Mesangial cell (primary cell): ENCODE results near the gene ALOX12. TPM values are rescaled to one million over a fixed set of nuclear protein-coding genes. Genes with fewer than 3 reads are reported as not detected.

ENCODE experiments used
- total RNA-seq: library from RNA; depleted of rRNA; stranded (reverse); fragments of >200 nt; gene quantifications from 2 replicates; pipeline ENCODE4 v1.2.3, GENCODE V29; 2015

The ALOX12 gene, protein sequence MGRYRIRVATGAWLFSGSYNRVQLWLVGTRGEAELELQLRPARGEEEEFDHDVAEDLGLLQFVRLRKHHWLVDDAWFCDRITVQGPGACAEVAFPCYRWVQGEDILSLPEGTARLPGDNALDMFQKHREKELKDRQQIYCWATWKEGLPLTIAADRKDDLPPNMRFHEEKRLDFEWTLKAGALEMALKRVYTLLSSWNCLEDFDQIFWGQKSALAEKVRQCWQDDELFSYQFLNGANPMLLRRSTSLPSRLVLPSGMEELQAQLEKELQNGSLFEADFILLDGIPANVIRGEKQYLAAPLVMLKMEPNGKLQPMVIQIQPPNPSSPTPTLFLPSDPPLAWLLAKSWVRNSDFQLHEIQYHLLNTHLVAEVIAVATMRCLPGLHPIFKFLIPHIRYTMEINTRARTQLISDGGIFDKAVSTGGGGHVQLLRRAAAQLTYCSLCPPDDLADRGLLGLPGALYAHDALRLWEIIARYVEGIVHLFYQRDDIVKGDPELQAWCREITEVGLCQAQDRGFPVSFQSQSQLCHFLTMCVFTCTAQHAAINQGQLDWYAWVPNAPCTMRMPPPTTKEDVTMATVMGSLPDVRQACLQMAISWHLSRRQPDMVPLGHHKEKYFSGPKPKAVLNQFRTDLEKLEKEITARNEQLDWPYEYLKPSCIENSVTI
- total RNA-seq = under 0.01 TPM in 1 of 2 replicates, not detected in the other

DNA sequence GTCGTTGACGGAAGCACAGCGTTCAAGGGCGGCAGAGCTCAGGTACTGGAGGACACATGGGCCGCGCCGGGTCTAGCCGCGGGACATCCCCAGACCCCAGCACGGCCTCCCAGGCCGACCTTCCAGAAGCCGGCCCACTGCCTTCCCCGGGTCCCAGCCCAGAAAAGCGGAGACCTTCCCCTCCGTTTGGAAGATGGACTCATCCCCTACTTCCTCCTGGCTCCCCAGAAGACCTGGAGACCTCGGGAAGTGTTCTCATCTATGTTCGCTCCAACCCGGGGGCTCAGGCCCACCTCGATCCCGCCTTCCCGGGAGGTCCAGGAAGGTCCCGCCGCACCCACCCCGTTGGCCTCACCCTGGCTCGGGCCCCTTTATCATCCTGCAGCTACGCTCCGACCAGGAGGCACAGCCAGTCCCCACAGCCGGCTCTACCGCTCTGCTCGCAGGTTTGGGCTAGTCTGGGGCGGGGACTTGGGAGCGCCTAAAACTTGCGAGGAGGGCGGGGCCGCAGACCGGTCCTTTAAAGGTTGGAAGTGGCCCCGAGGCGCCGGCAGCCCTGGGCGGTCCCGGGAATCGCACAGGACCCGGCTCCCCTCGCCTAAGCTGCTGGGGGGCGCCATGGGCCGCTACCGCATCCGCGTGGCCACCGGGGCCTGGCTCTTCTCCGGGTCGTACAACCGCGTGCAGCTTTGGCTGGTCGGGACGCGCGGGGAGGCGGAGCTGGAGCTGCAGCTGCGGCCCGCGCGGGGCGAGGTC lies at the start of gene ALOX12:
TSS of gene ALOX12 (plus strand) at position 550 of the 756 bp plus-strand sequence. CDS start at position 619, 69 bp downstream.

DNA sequence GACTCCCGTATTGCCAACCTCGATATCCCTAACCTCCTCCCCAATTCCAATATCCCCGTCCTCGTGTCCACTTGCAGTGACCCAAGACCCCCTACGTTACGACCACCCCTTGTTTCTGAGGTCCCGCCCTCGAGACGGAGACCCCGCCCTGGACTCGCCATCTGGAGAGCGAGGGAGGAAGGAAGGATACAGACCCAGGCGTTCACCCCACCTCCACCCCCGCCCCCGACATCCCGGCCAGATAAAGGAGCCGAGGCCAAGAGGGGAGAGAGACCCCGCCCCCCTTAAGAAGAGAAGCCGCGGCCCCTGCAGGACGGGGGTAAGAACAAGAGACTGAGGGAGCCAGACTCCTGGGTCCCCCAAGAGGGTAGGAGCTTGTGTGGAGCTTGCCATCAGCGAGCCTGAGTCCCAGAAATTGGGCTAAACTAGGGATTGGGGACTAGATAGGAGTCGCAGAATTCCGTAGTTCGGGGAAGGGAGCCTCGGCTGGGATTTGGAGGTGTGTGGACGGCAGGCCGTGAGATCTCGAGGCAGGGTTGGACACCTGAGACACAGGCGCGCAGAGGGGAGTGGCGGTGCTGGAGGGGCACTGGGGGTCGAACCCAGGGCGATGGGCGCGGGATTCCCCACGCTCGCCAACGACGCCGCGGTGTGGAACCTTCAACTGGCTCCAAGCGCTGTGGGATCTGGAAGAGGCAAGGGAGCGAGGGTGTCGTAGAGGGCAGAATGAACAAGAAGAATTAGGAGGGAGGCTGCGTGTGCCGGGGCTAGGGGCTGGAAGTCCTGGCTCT lies 27.1 kb downstream of the ALOX12 start, which contains the start of gene BCL6B:
TSS of gene BCL6B (plus strand) at position 270 of the 791 bp plus-strand sequence. CDS start 622 bp downstream, outside the sequence.

DNA sequence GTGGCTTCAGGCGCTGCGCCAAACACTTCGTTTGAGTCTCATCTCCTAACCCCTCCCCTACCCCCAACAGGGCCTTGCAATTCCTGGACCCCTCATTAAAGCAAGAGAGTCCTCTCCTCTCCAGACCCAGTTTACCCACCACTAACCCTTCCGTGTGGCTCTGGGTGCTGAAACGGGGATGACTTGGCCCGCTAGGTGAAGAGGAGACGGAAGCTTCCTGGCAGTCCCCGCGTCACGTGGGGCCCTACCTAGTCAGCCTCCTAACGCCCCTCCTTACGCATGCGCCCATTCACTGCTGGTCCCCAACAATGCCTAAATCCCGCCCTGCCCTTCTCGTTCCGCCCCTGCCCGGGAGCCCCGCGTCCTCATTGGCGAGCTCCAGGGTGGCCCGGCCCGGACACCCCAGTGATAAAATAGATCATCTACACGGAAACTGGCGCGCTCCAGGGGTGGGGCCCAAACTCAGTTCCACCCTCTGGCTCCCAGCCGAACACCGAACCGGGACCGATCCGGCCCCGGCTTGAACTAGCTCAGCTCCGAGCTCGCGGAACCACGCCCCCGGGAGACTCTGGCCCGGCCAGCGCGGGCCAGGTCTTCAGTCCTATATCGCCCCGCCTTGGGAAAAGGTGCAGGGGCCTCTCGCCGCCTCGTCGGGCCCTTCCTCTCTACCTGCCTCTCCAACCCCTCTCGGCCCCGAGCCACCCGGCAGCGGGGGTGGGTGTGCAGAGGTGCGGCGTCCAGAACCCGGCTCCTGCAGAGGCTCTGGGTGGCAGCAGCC lies 39.9 kb downstream of the ALOX12 start, which contains the start of gene SLC16A13:
TSS of gene SLC16A13 (plus strand) at position 425 of the 778 bp plus-strand sequence. CDS start 368 bp downstream, outside the sequence.

DNA sequence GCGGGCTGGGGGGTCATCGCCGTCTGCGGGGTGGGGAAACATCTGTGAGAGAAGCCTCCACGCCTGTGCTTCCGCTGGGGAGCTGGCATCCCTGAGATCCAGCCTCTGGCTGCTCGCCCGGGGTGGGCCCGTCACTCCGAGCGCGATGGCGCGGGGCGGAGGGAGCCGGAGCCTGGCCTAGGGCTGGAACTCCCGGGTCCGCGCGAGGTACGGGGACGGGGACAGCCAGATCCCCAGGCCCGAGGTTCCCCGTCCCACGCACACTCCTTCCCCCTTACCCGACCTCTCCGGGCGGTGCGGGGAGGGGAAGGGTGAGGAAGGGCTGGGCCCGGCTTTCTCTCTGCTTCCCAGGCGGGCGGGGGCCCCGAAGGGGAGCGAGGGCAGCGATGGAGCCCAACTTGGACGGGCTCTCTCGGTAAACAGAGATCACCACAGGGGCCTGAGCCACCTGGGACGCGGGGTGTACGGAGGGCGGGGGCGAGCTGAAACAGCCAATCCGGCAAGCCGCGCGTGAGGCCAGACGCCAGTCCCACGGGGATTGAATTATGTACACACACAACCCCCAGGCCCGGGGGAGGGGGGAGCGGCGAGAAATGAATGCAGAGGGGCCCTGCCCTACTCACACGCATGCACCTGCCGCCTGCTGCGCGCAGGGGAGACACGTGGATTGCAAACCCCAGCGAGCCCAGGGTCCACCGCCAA lies 47.8 kb downstream of the ALOX12 start, which contains the start of gene SLC16A11:
TSS of gene SLC16A11 (minus strand) at position 596 of the 702 bp plus-strand sequence. CDS start at position 17, 579 bp downstream.

Other genes starting within 250 kb of the ALOX12 start
- under 0.01 and 2.2 TPM in 2 replicates for gene XAF1, start 240.0 kb upstream of the ALOX12 start, total RNA-seq
- not detected in 2 replicates for gene FBXO39, start 219.8 kb upstream of the ALOX12 start, total RNA-seq
- not detected in 2 replicates for gene TEKT1, start 164.3 kb upstream of the ALOX12 start, total RNA-seq
- 271 and 327 TPM in 2 replicates for gene RNASEK, start 16.6 kb downstream of the ALOX12 start, total RNA-seq
- gene BCL6B, start 27.0 kb downstream of the ALOX12 start, total RNA-seq = under 0.01 and 0.13 TPM in 2 replicates
- gene SLC16A13, start 40.0 kb downstream of the ALOX12 start, total RNA-seq = 2.8 and 3.0 TPM in 2 replicates
- 0.13 and 0.16 TPM in 2 replicates for gene SLC16A11, start 48.0 kb downstream of the ALOX12 start, total RNA-seq
- not detected in 2 replicates for gene CLEC10A, start 84.2 kb downstream of the ALOX12 start, total RNA-seq
- not detected in 2 replicates for gene ASGR2, start 118.8 kb downstream of the ALOX12 start, total RNA-seq
- 0.63 and 1.6 TPM in 2 replicates for gene ASGR1, start 183.3 kb downstream of the ALOX12 start, total RNA-seq
- gene DLG4, start 223.8 kb downstream of the ALOX12 start, total RNA-seq = 6.7 and 13.9 TPM in 2 replicates
- gene ACADVL, start 223.9 kb downstream of the ALOX12 start, total RNA-seq = 261 and 318 TPM in 2 replicates
- 51.0 and 69.3 TPM in 2 replicates for gene DVL2, start 238.5 kb downstream of the ALOX12 start, total RNA-seq
- gene PHF23, start 243.4 kb downstream of the ALOX12 start, total RNA-seq = 27.4 and 45.8 TPM in 2 replicates
- gene GABARAP, start 246.4 kb downstream of the ALOX12 start, total RNA-seq = 262 and 715 TPM in 2 replicates